GM18867 (cell line): ENCODE results near the gene ABHD17A.
A peak's percentile ranks its signal among the peaks of the same experiment; 100 is the strongest.
"Not testable (repeated sequence)": the region's sequence is repeated elsewhere in the genome, so short reads cannot be mapped to it uniquely, and the experiment has no call there.

Experiments
- ATAC-seq: cut with Tn5 transposase; IDR thresholded peaks from one replicate; pipeline ENCODE4 v1.9.1; 2021; ENCODE audit warnings: mild to moderate bottlenecking, moderate library complexity; ENCODE audit not compliant: unreplicated experiment

ABHD17A gene

DNA sequence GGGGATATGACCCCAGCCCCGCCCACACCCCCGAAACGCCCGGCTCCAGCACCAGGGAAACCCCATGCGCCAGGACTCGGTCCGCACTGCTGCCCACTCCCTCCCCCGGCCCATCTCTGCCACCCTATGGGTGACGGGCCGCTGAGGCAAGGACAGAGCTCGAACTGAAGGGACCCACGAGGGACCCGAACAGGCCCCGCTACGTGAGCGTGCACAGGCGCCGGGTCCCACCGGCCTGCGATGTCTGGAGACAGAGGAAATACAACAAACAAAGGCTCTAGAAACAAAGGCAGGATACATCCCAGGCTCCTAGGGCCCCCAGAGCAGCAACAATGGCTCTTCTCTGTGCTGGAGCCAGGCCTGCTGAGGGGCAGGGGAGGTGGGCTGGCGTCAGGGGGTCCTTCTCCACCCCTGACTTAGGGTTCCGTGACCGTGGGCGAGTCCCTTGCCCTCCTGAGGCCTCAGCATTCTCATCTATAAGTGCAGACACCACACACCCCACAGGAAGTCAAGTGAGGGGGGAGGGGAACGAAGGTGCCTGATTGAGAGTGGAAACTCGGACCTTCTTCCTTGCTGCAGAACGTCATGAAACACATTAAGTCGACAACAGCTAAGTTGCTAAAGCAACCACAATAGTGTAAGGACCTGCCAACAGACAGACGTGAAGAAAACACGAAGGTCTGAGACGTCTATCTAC is 3.1 kb downstream of the ABHD17A start:
- ATAC-seq, result no peak

- ATAC-seq, result not testable (repeated sequence)
Observed at GRCh38 chr19:1881393-1882088, 3.8 kb downstream of the ABHD17A start.

- ATAC-seq, result no peak
Observed at GRCh38 chr19:1880611-1881392, 4.5 kb downstream of the ABHD17A start.

- not testable (repeated sequence) for ATAC-seq
Observed at GRCh38 chr19:1879982-1880381, 5.3 kb downstream of the ABHD17A start.

- not testable (repeated sequence) for ATAC-seq
Observed at GRCh38 chr19:1878583-1878982, 6.7 kb downstream of the ABHD17A start.

DNA sequence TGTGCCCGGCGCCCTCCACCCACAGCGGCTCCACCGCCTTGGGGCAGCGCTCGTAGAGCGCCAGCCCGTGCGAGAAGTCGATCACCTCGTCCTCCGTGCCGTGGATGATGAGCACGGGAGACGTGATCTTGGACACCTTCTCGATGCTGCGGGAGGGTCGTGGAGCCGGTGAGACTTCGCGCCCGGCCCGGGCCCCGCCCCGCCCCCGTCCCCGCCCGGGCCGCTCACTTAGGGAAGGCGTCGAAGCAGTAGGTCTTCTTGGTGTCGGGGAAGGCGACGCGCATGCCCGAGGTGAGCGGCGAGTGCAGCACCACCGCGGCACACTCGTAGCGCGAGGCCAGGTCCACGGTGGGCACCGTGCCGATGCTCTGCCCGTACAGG is 8.0 kb downstream of the ABHD17A start:
- ATAC-seq, result not testable (repeated sequence)

GRCh38 chr19:1876496-1877279 is 8.6 kb downstream of the ABHD17A start:
- ATAC-seq, result peak; percentile 21

- ATAC-seq, result peak; percentile 84
Observed at GRCh38 chr19:1875646-1876495, 9.4 kb downstream of the ABHD17A start.

GRCh38 chr19:1875265-1875645 is 10.0 kb downstream of the ABHD17A start:
- not testable (repeated sequence) for ATAC-seq

DNA sequence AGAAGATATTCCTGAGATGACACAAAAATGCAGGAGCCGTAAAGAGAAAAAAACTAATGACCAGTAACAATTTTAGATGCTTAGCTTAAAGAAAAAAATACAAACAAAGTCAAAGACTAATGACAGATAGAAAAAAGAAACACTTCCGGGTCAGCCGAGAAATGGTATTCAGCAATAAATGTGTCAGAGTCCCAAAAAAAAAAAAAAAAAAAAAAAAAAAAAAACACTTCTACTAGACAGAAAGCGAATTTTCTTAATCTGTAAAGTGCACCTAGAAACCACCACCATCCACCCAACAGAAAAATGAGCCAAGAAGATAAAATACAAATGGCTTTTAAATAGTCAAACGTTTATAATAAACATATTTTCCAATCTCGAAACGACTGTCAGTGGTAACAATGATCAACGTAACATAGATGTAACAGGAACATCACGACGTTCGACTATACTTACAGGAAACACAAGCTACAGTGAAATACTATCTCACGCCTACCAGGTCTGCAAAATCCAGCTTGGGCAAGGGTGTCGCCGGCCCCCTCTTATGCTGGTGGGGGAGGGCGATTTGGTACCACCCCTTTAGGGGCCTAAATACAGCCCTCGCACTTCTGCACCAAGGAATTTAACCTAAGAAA is 10.6 kb downstream of the ABHD17A start:
- ATAC-seq, result no peak

DNA sequence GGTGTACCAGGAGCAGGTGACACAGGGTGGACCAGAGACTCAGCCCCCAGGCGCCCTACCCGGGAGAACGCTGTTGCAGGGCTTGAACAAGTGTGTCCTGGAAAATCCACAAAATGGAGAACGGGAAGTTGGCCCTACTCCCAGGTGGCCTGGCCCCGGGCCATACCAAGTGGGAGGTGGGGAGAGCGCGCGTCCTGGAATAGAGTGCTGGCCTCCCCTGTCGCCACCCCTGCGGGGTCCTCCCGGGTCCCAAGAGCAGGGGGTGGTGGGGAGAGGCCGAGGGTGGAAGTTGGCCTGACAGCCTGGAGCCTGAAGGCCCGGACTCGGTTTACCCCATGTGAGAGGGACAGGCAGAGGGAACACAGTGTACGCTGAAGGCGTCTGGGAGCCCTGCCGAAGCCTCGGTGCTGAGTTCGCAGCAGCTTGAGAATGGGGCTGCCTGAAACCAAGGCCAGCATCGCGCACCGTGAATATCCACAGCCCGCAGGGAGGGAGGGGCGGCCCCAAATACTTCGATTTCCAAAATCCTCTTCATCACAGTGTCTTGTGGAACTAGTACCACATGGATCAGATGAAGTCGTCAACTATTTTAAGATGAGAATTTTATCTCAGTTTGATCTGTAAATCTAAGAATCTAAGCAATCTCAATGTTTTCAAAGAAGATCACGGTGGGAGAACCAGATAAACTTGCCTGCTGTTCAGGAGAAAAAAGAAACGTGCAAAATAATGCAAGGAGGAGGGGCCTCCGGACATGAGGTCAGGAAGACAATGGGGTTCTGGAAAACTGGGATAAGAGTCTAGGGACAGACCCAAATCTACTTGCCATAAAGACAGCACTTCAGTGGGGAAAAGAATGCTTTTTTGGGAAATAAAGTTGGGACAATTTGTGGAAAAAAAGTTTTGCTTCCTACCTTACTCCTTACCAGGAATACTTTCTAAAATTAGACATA is 11.5 kb downstream of the ABHD17A start:
- ATAC-seq, result no peak

GRCh38 chr19:1872807-1873523 is 12.3 kb downstream of the ABHD17A start:
- no peak for ATAC-seq

DNA sequence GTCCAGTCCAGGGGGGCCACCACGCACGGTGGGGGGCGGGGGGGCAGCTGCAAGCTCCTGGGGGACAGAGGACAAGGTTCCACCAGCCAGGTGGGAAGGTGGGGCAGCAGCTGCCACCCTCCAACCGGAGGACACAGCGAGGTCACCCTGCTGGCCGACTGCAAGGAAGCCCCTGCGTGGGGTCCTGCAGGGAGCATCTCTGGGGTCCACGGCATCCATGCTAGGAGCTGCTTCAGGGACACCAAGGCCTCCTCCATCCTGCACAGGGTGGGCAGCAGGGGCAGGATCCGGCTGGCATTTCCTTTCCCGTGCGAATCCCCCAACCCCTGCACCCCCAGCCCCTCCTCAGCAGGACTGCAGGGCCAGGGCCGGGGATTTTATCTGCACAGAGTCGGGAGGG is 13.7 kb downstream of the ABHD17A start:
- no peak for ATAC-seq

- ATAC-seq, result no peak
Observed at GRCh38 chr19:1871140-1871597, 14.1 kb downstream of the ABHD17A start.

DNA sequence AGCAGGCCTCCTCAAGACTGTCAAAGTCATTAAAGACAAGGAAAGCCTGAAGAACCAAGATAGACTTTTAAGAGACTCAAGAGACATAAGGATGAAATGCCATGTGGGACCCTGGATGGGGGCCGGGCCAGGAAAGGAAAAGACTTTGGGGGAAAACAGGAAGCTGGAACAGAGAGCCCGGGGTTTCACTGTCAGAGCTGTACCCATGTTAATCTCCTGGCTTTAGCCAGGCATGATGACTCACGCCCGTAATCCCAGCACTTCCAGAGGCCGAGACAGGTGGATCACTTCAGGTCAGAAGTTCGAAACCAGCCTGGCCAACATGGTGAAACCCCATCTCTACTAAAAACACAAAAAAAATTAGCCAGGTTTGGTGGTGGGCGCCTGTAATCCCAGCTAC is 16.3 kb downstream of the ABHD17A start:
- ATAC-seq, result no peak

GRCh38 chr19:1867349-1867724 is 18.0 kb downstream of the ABHD17A start:
- ATAC-seq, result no peak

- ATAC-seq, result no peak
Observed at GRCh38 chr19:1866693-1867348, 18.5 kb downstream of the ABHD17A start.
